Muscle of leg (tissue), 11 donors: ENCODE measurements around the gene POLA1. TPM values are rescaled to one million over a fixed set of nuclear protein-coding genes. Genes with fewer than 3 reads are reported as not detected.
A peak's percentile ranks its signal among the peaks of the same experiment; 100 is the strongest.

Source experiments
- DNase-seq: peaks from one replicate; pipeline ENCODE4 v3.0.0; 2013
- H3K27ac ChIP-seq: one replicate; pipeline ENCODE4 v1.5.1; 2013; ENCODE audit warnings: mild to moderate bottlenecking, low read length, control low read depth
- H3K27me3 ChIP-seq: one replicate; pipeline ENCODE4 v1.6.1; 2013; ENCODE audit warnings: low read length; ENCODE audit not compliant: control insufficient read depth, insufficient read depth
- H3K36me3 ChIP-seq: one replicate; pipeline ENCODE4 v1.6.1; 2013; ENCODE audit warnings: low read length; ENCODE audit not compliant: control insufficient read depth, insufficient read depth
- H3K4me1 ChIP-seq: one replicate; pipeline ENCODE4 v1.6.1; 2013; ENCODE audit warnings: low read length; ENCODE audit not compliant: control insufficient read depth, insufficient read depth
- H3K4me3 ChIP-seq: one replicate; pipeline ENCODE4 v1.5.1; 2013; ENCODE audit warnings: low read length, control low read depth
- H3K9me3 ChIP-seq: replicated peaks from 2 replicates; pipeline ENCODE4 v1.6.1; 2013; ENCODE audit warnings: low read depth, low read length; ENCODE audit not compliant: control insufficient read depth
- WGBS: methylation state at CpG from one replicate; pipeline ENCODE4 v1.1.5; 2013; ENCODE audit warnings: missing lambda C conversion rate; ENCODE audit not compliant: insufficient coverage; 5-methylcytosine and 5-hydroxymethylcytosine counted together
- polyA plus RNA-seq, 8 donors: library from polyadenylated mRNA; unstranded; fragments of 120-200 nt; gene quantifications; one replicate each; pipeline versions ENCODE4 v1.2.1 to v1.2.3, GENCODE V29; 2013; ENCODE audit warnings: inconsistent platforms in 1 of 8, low replicate concordance in 1 of 8; ENCODE audit not compliant: insufficient read length in 8 of 8, insufficient read depth in 1 of 8
- total RNA-seq: library from RNA; stranded (reverse); fragments of 120-200 nt; gene quantifications from one replicate; pipeline ENCODE4 v1.2.4, GENCODE V29; 2013

Gene POLA1
- total and polyA plus RNA-seq, 9 donors: 10.9 to 19.9 (median 16.3) TPM

- H3K36me3 ChIP-seq: no peaks in the 10 kb centered on the region
- H3K27me3 ChIP-seq: peaks cover 93% of the 10 kb centered on the region
- H3K27ac ChIP-seq: peak overlapping the region; percentile 40
- 35% methylated on average over 23 of the region's 33 CpGs for WGBS
- DNase-seq: no peak
- H3K9me3 ChIP-seq: no peaks in the 10 kb centered on the region
- peaks cover 8% of the 10 kb centered on the region for H3K4me1 ChIP-seq
- H3K4me3 ChIP-seq: no peak overlapping the region
These were observed 317.3 kb downstream of the POLA1 start for GRCh38 chrX:25010784-25011588.

DNA sequence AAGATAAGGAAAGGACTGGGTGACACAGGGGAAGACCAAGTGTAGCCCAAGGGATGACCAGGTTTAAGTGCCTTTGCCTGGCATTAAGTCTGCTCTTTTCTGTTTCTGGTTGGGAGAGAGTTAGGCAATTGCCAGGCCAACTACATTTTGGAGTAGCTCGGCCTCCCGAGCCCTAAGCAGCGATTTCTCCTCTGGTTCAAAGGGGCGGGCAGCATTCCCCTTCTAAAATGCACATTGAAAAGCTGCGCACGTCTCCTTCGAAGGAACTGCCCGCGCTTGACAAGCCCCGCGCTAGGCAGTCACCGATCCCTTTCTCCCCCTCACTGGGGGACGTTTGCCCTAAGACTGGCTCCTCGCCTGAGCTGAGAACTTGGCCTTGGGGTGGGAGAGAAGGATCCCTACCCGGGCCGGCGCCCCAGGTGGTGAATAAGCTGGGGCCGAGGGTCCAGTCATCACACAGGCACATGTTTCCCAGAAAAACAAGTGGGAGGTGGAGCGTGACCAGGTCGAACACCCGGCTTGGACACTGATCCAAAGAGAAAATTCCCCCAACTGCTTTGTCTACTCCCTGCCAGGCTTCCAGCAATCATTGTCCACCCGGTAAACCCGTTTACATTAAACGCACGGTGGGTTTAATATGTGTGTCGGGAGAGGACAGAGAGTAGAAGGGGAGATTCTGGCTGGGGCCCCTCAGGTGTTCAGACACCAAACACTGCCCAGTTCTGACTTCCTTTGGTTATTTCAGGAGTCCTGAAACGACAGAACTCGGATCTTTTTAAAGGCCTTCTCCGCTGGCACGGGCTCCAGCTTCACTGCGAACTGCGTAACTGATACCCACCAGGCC is 318.1 kb downstream of the POLA1 start:
- H3K36me3 ChIP-seq: no peaks in the 10 kb centered on the region
- H3K9me3 ChIP-seq: no peaks in the 10 kb centered on the region
- WGBS: 20% methylated on average over 17 of the region's 32 CpGs
- no peak for DNase-seq
- peak overlapping the region; percentile 40 for H3K27ac ChIP-seq
- peak overlapping the region; percentile 2 for H3K4me3 ChIP-seq
- H3K4me1 ChIP-seq: peaks cover 9% of the 10 kb centered on the region
- H3K27me3 ChIP-seq: peaks cover 94% of the 10 kb centered on the region

DNA sequence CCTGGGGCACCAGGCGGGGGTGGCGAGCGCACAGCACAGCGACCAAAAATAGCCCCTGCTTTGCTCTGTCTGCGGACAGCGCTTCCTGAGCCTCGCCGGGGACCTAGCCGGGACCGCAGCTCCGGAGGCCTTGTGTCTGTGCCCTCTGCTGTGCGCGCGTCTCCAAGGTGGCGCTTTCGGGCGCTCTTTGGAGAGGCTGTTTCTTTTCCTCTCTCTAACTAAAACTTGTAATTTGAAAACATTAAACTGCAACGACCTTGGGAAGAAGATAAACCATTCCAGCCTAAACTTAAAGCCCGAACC is 318.7 kb downstream of the POLA1 start:
- no peaks in the 10 kb centered on the region for H3K9me3 ChIP-seq
- 30% methylated on average over 14 of the region's 19 CpGs for WGBS
- H3K27me3 ChIP-seq: peaks cover 94% of the 10 kb centered on the region
- H3K4me1 ChIP-seq: peaks cover 10% of the 10 kb centered on the region
- H3K27ac ChIP-seq: no peak overlapping the region
- H3K4me3 ChIP-seq: peak overlapping the region; percentile 19
- peak; percentile 48 for DNase-seq
- H3K36me3 ChIP-seq: no peaks in the 10 kb centered on the region

DNA sequence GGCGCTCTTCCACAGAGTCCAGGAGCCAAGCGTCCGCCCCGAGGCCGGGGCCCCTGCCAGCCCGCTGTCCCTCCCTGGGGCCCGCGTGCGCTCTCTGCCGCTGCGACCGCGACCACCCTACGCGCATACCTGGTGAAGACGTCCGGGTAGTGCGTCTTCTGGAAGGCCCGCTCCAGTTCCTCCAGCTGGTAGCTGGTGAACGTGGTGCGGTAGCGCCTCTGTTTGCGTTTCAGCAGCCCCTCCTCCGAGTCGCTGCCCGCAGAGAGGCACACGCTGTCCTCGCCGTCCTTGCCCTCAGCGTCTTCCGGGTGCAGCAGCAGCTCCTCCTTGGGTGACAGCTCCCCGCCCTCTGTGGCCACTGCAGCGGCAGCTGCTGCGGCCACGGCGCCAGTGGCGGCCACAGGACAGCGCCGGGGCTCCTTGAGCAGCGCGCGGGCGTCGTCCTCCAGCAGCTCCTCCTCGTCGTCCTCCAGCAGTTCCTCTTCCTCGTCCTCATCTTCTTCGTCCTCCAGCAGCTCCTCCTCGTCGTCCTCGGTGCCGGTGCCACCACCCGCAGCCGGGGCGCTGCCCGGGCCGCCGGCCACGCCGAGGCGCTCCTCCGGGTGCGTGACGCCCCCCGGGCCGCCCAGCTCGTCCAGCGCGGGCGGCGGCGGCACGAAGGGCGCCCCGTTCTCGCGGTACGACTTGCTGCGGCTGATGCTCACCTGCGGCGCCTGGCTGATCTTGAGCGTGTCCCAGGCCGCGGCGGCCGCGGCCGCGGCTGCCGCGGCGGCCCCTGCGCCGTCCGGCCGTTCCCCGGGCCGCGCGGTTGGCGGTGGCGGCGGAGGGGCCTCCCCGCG is 319.3 kb downstream of the POLA1 start:
- Histone ChIP-seq H3K27ac (no peak overlapping the region), H3K4me1 (peaks cover 16% of the 10 kb centered on the region), H3K9me3 (no peaks in the 10 kb centered on the region), H3K27me3 (peaks cover 94% of the 10 kb centered on the region), H3K4me3 (peak overlapping the region; percentile 19), H3K36me3 (no peaks in the 10 kb centered on the region)
- WGBS: 32% methylated on average over 101 of the region's 105 CpGs
- DNase-seq: no peak

- WGBS: 16% methylated on average over 41 of the region's 44 CpGs
- H3K27ac ChIP-seq: no peak overlapping the region
- H3K36me3 ChIP-seq: no peaks in the 10 kb centered on the region
These were observed 320.1 kb downstream of the POLA1 start for GRCh38 chrX:25013632-25014365.

GRCh38 chrX:25014366-25014838 is 320.7 kb downstream of the POLA1 start:
- H3K27ac ChIP-seq: no peak overlapping the region
- H3K9me3 ChIP-seq: no peaks in the 10 kb centered on the region
- H3K27me3 ChIP-seq: peaks cover 87% of the 10 kb centered on the region
- WGBS: 28% methylated on average over 8 of the region's 19 CpGs
- H3K4me3 ChIP-seq: no peak overlapping the region
- no peak for DNase-seq
- peaks cover 16% of the 10 kb centered on the region for H3K4me1 ChIP-seq
- no peaks in the 10 kb centered on the region for H3K36me3 ChIP-seq

More at GRCh38 chrX:25013632-25014365, 320.1 kb downstream of the POLA1 start:
- Histone ChIP-seq H3K4me3 (peak overlapping the region; percentile 10), H3K4me1 (peaks cover 16% of the 10 kb centered on the region), H3K27me3 (peaks cover 89% of the 10 kb centered on the region), H3K9me3 (no peaks in the 10 kb centered on the region)
- DNase-seq: no peak

DNA sequence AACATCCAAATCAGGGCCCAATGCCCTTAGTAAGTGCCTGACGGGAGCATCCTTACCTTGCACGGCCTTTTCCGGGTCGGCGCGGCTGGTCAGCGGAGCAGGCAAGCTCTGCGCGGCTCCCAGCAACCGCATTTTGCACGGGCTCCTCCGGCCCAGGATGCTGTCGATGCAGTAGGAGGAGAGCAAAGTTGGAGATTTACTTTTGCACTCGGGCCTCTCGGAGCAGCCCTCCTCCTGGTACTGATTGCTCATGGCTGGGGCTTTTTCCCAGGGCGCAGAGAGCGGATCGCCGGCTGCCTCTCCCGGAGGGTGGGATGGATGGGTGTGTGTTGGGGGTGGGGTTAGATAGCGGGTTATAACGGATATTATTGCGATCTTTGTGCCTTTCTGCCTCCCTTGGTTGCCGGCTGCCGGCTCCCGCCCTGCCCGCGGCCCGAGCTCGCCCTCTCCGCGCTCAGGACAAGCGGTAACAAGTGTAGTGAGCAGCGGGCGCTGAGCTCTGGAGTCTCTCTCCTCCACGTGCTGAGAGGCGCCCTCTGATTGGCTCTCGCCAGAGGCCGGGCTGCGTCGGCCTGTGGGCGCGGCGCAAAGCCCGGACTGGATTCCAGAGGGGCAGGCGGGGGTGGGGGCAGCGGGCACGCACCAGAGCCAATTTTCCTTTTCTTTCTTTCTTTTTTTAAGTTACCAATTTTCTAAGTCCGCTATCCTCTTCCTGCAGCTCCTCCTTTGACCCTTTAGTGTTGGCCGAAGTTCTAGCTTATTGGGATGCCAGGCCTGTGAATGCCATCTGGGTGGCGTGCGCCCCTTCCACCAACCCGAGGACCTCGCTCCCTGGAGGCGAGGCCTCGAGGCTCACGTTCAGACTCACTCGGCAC is 322.0 kb downstream of the POLA1 start, which contains the start of gene ARX:
TSS of gene ARX (minus strand) at position 480 of the 875 bp plus-strand sequence. CDS start at position 252, 228 bp downstream.
- Histone ChIP-seq H3K4me3 (peak within 1 kb of the TSS; percentile 26), H3K27me3 (peaks cover 87% of the 10 kb centered on the region), H3K36me3 (no peaks in the 10 kb centered on the region), H3K9me3 (no peaks in the 10 kb centered on the region), H3K27ac (no peak within 1 kb of the TSS), H3K4me1 (peaks cover 20% of the 10 kb centered on the region)
- WGBS: 28% methylated on average over 50 of the region's 58 CpGs
- peak; percentile 85 for DNase-seq

DNA sequence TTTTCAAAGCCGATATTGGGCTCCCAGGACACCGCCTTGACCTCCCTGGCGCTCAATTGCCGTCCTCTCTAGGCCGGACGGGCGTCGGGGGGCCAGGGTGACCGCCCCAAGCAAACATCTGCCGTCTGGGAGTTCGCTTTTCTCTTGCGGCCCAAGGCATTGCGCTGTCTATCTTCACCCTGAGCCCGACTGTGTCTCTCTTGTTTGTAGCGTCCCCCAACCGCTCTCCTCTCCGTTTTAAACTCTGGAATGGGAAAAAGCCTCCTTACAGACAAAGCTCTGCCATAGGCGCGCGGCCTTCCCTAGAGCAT is 322.6 kb downstream of the POLA1 start:
- H3K36me3 ChIP-seq: no peaks in the 10 kb centered on the region
- no peak overlapping the region for H3K4me3 ChIP-seq
- H3K9me3 ChIP-seq: no peaks in the 10 kb centered on the region
- H3K27ac ChIP-seq: no peak overlapping the region
- H3K4me1 ChIP-seq: peaks cover 22% of the 10 kb centered on the region
- peaks cover 87% of the 10 kb centered on the region for H3K27me3 ChIP-seq
- DNase-seq: no peak
- WGBS: 46% methylated on average over 14 of the region's 20 CpGs
